PC-3 (cell line): ENCODE data around the gene TMEM87B.

ENCODE experiments used
- EZH2 ChIP-seq: fragments of 300-600 bp; sonication (generic); IDR thresholded peaks from one replicate; pipeline ENCODE4 v1.6.1; 2017; ENCODE audit warnings: antibody characterized with exemption, mild to moderate bottlenecking, low read length; ENCODE audit not compliant: unreplicated experiment
- TF ChIP-seq, protein P1 (sequence below): fragments of 300-600 bp; sonication (generic); conservative IDR thresholded peaks from 2 replicates; pipeline ENCODE4 v1.5.1; 2017; ENCODE audit warnings: antibody characterized with exemption, low read depth, mild to moderate bottlenecking, low read length

DNA sequence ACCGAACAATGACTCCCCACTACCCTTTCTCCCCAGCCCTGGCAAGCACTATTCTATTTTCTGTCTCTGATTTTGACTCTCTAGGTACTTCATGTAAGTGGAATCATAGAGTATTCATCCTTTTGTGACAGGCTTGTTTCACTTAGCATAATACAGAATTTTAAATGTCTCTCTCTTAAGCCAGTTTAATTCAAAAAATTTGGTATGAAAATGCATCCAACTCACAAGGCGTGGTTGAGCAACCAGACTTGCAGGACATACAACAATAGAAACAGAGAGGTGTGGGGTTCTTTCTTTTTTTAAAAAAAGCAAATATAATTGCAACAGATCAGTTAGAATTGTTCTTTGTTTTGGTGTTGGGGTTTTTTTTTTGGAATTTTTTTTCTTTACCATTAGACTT is 47.6 kb upstream of the TMEM87B start:
- no peak for TF ChIP-seq EZH2
- TF ChIP-seq, protein P1, sequence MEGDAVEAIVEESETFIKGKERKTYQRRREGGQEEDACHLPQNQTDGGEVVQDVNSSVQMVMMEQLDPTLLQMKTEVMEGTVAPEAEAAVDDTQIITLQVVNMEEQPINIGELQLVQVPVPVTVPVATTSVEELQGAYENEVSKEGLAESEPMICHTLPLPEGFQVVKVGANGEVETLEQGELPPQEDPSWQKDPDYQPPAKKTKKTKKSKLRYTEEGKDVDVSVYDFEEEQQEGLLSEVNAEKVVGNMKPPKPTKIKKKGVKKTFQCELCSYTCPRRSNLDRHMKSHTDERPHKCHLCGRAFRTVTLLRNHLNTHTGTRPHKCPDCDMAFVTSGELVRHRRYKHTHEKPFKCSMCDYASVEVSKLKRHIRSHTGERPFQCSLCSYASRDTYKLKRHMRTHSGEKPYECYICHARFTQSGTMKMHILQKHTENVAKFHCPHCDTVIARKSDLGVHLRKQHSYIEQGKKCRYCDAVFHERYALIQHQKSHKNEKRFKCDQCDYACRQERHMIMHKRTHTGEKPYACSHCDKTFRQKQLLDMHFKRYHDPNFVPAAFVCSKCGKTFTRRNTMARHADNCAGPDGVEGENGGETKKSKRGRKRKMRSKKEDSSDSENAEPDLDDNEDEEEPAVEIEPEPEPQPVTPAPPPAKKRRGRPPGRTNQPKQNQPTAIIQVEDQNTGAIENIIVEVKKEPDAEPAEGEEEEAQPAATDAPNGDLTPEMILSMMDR = no peak
